Occipital lobe (tissue), 2 donors: ENCODE measurements around the gene SLC1A3. TPM values are rescaled to one million over a fixed set of nuclear protein-coding genes. Genes with fewer than 3 reads are reported as not detected.

Experiments
- DNase-seq: peaks from one replicate; lab custom pipeline; 2025; lab: John Stamatoyannopoulos, UW
- total RNA-seq: library from RNA; depleted of rRNA; stranded (reverse); fragments of >200 nt; gene quantifications from one replicate; pipeline ENCODE4 v1.2.3, GENCODE V29; 2014

The SLC1A3 gene
- total RNA-seq, 1 donor from 2014 or later: 243 TPM

- DNase-seq: peak; percentile 44
Measured at GRCh38 chr5:36683821-36684434, 77.5 kb downstream of the SLC1A3 start.

GRCh38 chr5:36685631-36686288 lies 79.4 kb downstream of the SLC1A3 start:
- DNase-seq: no peak

GRCh38 chr5:36686881-36687280 lies 80.5 kb downstream of the SLC1A3 start:
- DNase-seq: no peak

- no peak for DNase-seq
Measured at GRCh38 chr5:36688722-36689121, 82.3 kb downstream of the SLC1A3 start.

- no peak for DNase-seq
Measured at GRCh38 chr5:36689225-36689624, 82.8 kb downstream of the SLC1A3 start.

GRCh38 chr5:36690041-36690961 lies 83.9 kb downstream of the SLC1A3 start:
- peak; percentile 65 for DNase-seq

- DNase-seq: no peak
Measured at GRCh38 chr5:36691226-36691625, 84.8 kb downstream of the SLC1A3 start.

- DNase-seq: no peak
Measured at GRCh38 chr5:36691696-36692371, 85.4 kb downstream of the SLC1A3 start.

GRCh38 chr5:36692791-36693763 lies 86.7 kb downstream of the SLC1A3 start:
- peak; percentile 65 for DNase-seq

GRCh38 chr5:36694351-36694750 lies 87.9 kb downstream of the SLC1A3 start:
- DNase-seq: no peak

- DNase-seq: peak; percentile 7
Measured at GRCh38 chr5:36696059-36696673, 89.8 kb downstream of the SLC1A3 start.

GRCh38 chr5:36698031-36698430 lies 91.6 kb downstream of the SLC1A3 start:
- no peak for DNase-seq

- no peak for DNase-seq
Measured at GRCh38 chr5:36701085-36701698, 94.8 kb downstream of the SLC1A3 start.

- DNase-seq: no peak
Measured at GRCh38 chr5:36703245-36703860, 96.9 kb downstream of the SLC1A3 start.

- no peak for DNase-seq
Measured at GRCh38 chr5:36704131-36704530, 97.7 kb downstream of the SLC1A3 start.

GRCh38 chr5:36705055-36705454 lies 98.6 kb downstream of the SLC1A3 start:
- no peak for DNase-seq

- no peak for DNase-seq
Measured at GRCh38 chr5:36706662-36707061, 100.3 kb downstream of the SLC1A3 start.

- DNase-seq: no peak
Measured at GRCh38 chr5:36708996-36709395, 102.6 kb downstream of the SLC1A3 start.

- no peak for DNase-seq
Measured at GRCh38 chr5:36710039-36710438, 103.6 kb downstream of the SLC1A3 start.
